GM12878 (cell line): Measurements from ENCODE around the gene NR3C1. TPM values are rescaled to one million over a fixed set of nuclear protein-coding genes. Genes with fewer than 3 reads are reported as not detected.
A peak's percentile ranks its signal among the peaks of the same experiment; 100 is the strongest.

Experiments used
- ATAC-seq: fragments of 200-7000 bp; cut with Tn5 transposase; 3 replicates; pipeline ENCODE4 v1.9.1; 2020; ENCODE audit warnings: mild to moderate bottlenecking, moderate library complexity
- BruUV-seq: library from RNA; stranded (reverse); fragments of 400-500 nt; replicated peaks from 2 replicates; lab custom pipeline; 2021; lab: Mats Ljungman, UMichigan
- CTCF ChIA-PET: fragments of 300-600 bp; sonication (Branson Sonifier 250); formaldehyde crosslinking; extraction: SDS; loops from one replicate; lab custom pipeline; 2021; ENCODE audit warnings: inconsistent platforms; lab: Yijun Ruan, JAX
- POLR2A ChIA-PET: fragments of 350-600 bp; formaldehyde crosslinking; extraction: SDS; loops from one replicate; lab custom pipeline; 2021; ENCODE audit warnings: inconsistent platforms; lab: Charles Lee
- RAD21 ChIA-PET: fragments of 300-600 bp; sonication (Branson Sonifier 250); formaldehyde crosslinking; loops from one replicate; lab custom pipeline; 2023; ENCODE audit warnings: antibody characterized with exemption; ENCODE audit not compliant: unreplicated experiment; lab: Charles Lee
- SMC1A ChIA-PET: fragments of 300-600 bp; sonication (Branson Sonifier 250); formaldehyde crosslinking; loops from one replicate; lab custom pipeline; 2023; ENCODE audit not compliant: unreplicated experiment, uncharacterized antibody; lab: Charles Lee
- DNase-seq: peaks from one replicate; pipeline ENCODE4 v3.0.0-alpha.2; 2011; ENCODE audit warnings: low read depth, low spot score
- FAIRE-seq: peaks from 3 replicates; lab custom pipeline; 2011; peaks lifted over from hg19 to GRCh38; lab: Jason Lieb, UNC
- H2AFZ ChIP-seq: 2 replicates; pipeline ENCODE4 v1.6.0; 2011; ENCODE audit warnings: low read depth, low read length, control low read depth; ENCODE audit not compliant: control insufficient read depth
- H3K27ac ChIP-seq: 2 replicates; pipeline ENCODE4 v1.5.1; 2011; ENCODE audit warnings: control low read depth; ENCODE audit not compliant: control insufficient read depth, insufficient read depth
- H3K27me3 ChIP-seq, 2 experiments: replicated peaks in 1 of 2; 2 replicates each; pipeline versions ENCODE4 v1.6.0 to v1.6.1; 2011; ENCODE audit warnings: low read length in 1 of 2; ENCODE audit not compliant: control insufficient read depth in 2 of 2, insufficient read depth in 2 of 2
- H3K36me3 ChIP-seq, 2 experiments: 2 replicates each; pipeline ENCODE4 v1.5.1; 2011; ENCODE audit warnings: low read length in 1 of 2; ENCODE audit not compliant: control insufficient read depth in 2 of 2, insufficient read depth in 2 of 2
- H3K4me1 ChIP-seq: 2 replicates; pipeline ENCODE4 v1.6.1; 2011; ENCODE audit warnings: mild to moderate bottlenecking, low read length, moderate library complexity, mixed read lengths; ENCODE audit not compliant: control insufficient read depth, insufficient read depth
- H3K4me2 ChIP-seq: 2 replicates; pipeline ENCODE4 v1.6.0; 2011; ENCODE audit warnings: control low read depth; ENCODE audit not compliant: control insufficient read depth, insufficient read depth
- H3K4me3 ChIP-seq: fragments of 200-600 bp; sonication (generic); 2 replicates; pipeline ENCODE4 v1.5.1; 2016
- H3K79me2 ChIP-seq: 2 replicates; pipeline ENCODE4 v1.6.0; 2011; ENCODE audit warnings: low read length; ENCODE audit not compliant: control insufficient read depth, insufficient read depth
- H3K9ac ChIP-seq: 2 replicates; pipeline ENCODE4 v1.8.0; 2011; ENCODE audit warnings: low read length, control low read depth, mixed read lengths; ENCODE audit not compliant: control insufficient read depth, insufficient read depth
- H3K9me3 ChIP-seq: replicated peaks from 3 replicates; pipeline ENCODE4 v1.5.1; 2011; ENCODE audit warnings: mild to moderate bottlenecking, low read length; ENCODE audit not compliant: control insufficient read depth, insufficient read depth
- H4K20me1 ChIP-seq: 2 replicates; pipeline ENCODE4 v1.6.0; 2011; ENCODE audit not compliant: control insufficient read depth, insufficient read depth
- ASH2L ChIP-seq: fragments of 300-600, 200-600 bp; sonication (generic); IDR thresholded peaks from 2 replicates; pipeline ENCODE4 v1.6.1; 2017; ENCODE audit warnings: low read depth, mild to moderate bottlenecking, borderline replicate concordance
- ATF7 ChIP-seq: fragments of 450-650 bp; IDR thresholded peaks from 2 replicates; pipeline ENCODE4 v1.6.1; 2016; ENCODE audit warnings: low read depth, mild to moderate bottlenecking
- BRCA1 ChIP-seq: IDR thresholded peaks from 2 replicates; pipeline ENCODE4 v1.6.1; 2011; ENCODE audit warnings: low read depth, low read length, improper control_type of control experiment
- CBFB ChIP-seq: IDR thresholded peaks from 2 replicates; pipeline ENCODE4 v1.6.1; 2016; ENCODE audit warnings: antibody characterized with exemption, low read depth
- CREB1 ChIP-seq: IDR thresholded peaks from 2 replicates; pipeline ENCODE4 v1.6.1; 2012; ENCODE audit warnings: low read depth, mild to moderate bottlenecking, inconsistent platforms
- CREM ChIP-seq: IDR thresholded peaks from 2 replicates; pipeline ENCODE4 v1.6.1; 2014; ENCODE audit warnings: antibody characterized with exemption, low read depth
- NBN ChIP-seq: fragments of 450-650 bp; IDR thresholded peaks from 2 replicates; pipeline ENCODE4 v1.6.1; 2016
- PML ChIP-seq: IDR thresholded peaks from 2 replicates; pipeline ENCODE4 v1.6.1; 2012; ENCODE audit warnings: low read length, inconsistent platforms
- RCOR1 ChIP-seq: conservative IDR thresholded peaks from 2 replicates; pipeline ENCODE4 v1.6.1; 2012; ENCODE audit warnings: low read depth, low read length, improper control_type of control experiment
- SIN3A ChIP-seq: IDR thresholded peaks from 2 replicates; pipeline ENCODE4 v1.6.1; 2012; ENCODE audit warnings: low read depth, low read length, improper control_type of control experiment
- SMAD5 ChIP-seq: IDR thresholded peaks from 2 replicates; pipeline ENCODE4 v1.6.1; 2016; ENCODE audit warnings: antibody characterized with exemption, low read depth
- SMARCA5 ChIP-seq: fragments of 450-650 bp; IDR thresholded peaks from 2 replicates; pipeline ENCODE4 v1.6.1; 2017; ENCODE audit warnings: mild to moderate bottlenecking
- SMC3 ChIP-seq: IDR thresholded peaks from 2 replicates; pipeline ENCODE4 v1.6.1; 2011; ENCODE audit warnings: low read length, improper control_type of control experiment, borderline replicate concordance
- STAT3 ChIP-seq: IDR thresholded peaks from 2 replicates; pipeline ENCODE4 v1.6.1; 2011; ENCODE audit warnings: low read depth, low read length, improper control_type of control experiment
- TARDBP ChIP-seq: IDR thresholded peaks from 2 replicates; pipeline ENCODE4 v1.6.1; 2016; ENCODE audit warnings: borderline replicate concordance
- USF1 ChIP-seq: IDR thresholded peaks from 2 replicates; pipeline ENCODE4 v1.6.1; 2011; ENCODE audit warnings: borderline replicate concordance, low read depth, mild to moderate bottlenecking, moderate library complexity, mixed read lengths, low read length; ENCODE audit not compliant: insufficient read depth; ENCODE audit errors: extremely low read length
- ZNF207 ChIP-seq: fragments of 450-650 bp; IDR thresholded peaks from 2 replicates; pipeline ENCODE4 v1.6.1; 2014; ENCODE audit warnings: antibody characterized with exemption, mild to moderate bottlenecking, borderline replicate concordance
- ZNF274 ChIP-seq: IDR thresholded peaks from one replicate; pipeline ENCODE4 v1.8.0; 2011; ENCODE audit not compliant: insufficient read length, insufficient read depth
- WGBS: methylation state at CpG from one replicate; pipeline ENCODE4 v1.1.6; 2016; ENCODE audit warnings: low lambda C conversion rate; ENCODE audit not compliant: insufficient replicate concordance, insufficient coverage; ENCODE audit errors: missing lambda C conversion rate; 5-methylcytosine and 5-hydroxymethylcytosine counted together
- in situ Hi-C: fragments of 300-500 bp; cut with MboI; formaldehyde crosslinking; loops from 9 replicates; pipeline ENCODE4 v1.14.3; 2018; ENCODE audit warnings: mixed read lengths
- intact Hi-C: fragments of 100-400 bp; cut with micrococcal nuclease; formaldehyde crosslinking; loops from one replicate; pipeline ENCODE4 v1.14.2; 2022; ENCODE audit not compliant: unreplicated experiment
- polyA plus RNA-seq, 11 experiments: library from polyadenylated mRNA; depleted of rRNA in 4 of 11; unstranded in 6 of 11; stranded (reverse) in 5 of 11; fragments of >200 nt; fragmentation: Nextera tagmentation in 4 of 11; fragmentation: Illumina TruSeq in 1 of 11; extraction: Ambion mirVana in 4 of 11; extraction: Trizol in 1 of 11; gene quantifications; 1 replicate in 1 of 11; 2 replicates in 10 of 11; pipeline versions ENCODE4 v1.2.1 to v1.2.3, GENCODE V29; 2011 to 2016; ENCODE audit warnings: inconsistent platforms in 2 of 11, missing spikeins in 2 of 11, low read depth in 1 of 11
- total RNA-seq, 4 experiments: library from RNA; depleted of rRNA in 3 of 4; stranded (reverse); fragments of >200 nt in 3 of 4; fragmentation: Illumina TruSeq in 1 of 4; extraction: Trizol in 1 of 4; gene quantifications; 2 replicates each; pipeline versions ENCODE4 v1.2.1 to v1.2.3, GENCODE V29; 2013 to 2021
- TF ChIP-seq, protein P1 (sequence below): fragments of 450-650 bp; IDR thresholded peaks from 2 replicates; pipeline ENCODE4 v1.6.1; 2017; ENCODE audit warnings: mild to moderate bottlenecking, moderate library complexity

The NR3C1 gene
- total and polyA plus RNA-seq, 10 of the 15 experiments (the other 5 are each of a cell fraction or from before 2014, with no cell fraction given): 49.7 to 141 (median 109) TPM

- Histone ChIP-seq H3K4me2 (no peak overlapping the region), H3K4me3 (no peak overlapping the region), H4K20me1 (no peaks in the 10 kb centered on the region), H2AFZ (no peak overlapping the region), H3K4me1 (no peaks in the 10 kb centered on the region), H3K27ac (no peak overlapping the region), H3K36me3 (peaks cover 6 to 23% of the 10 kb centered on the region in 2 experiments), H3K9me3 (peaks cover 4% of the 10 kb centered on the region; the same call in 2 of the 3 replicates), H3K27me3 (no peaks in the 10 kb centered on the region), H3K79me2 (peaks cover 2% of the 10 kb centered on the region), H3K9ac (no peak overlapping the region)
- SMC1A ChIA-PET: interaction anchor here (1.0 to 8.9 kb wide), 8 partner anchors 9 to 582 kb away, joined by 3 to 83 read pairs (median 6); no protein-coding TSS in a partner anchor
- CTCF ChIA-PET: interaction anchor here (0.6 to 2.0 kb wide), 3 partner anchors 14 to 785 kb away, joined by 4 to 7 read pairs (median 5); no protein-coding TSS in a partner anchor
- TF ChIP-seq SMARCA5 (no peak), CBFB (no peak), PML (no peak), CREB1 (no peak), SIN3A (no peak), ATF7 (no peak), BRCA1 (no peak), ZNF207 (no peak), ZNF274 (no peak), STAT3 (no peak), TARDBP (no peak), NBN (no peak), SMAD5 (no peak), USF1 (no peak), ASH2L (no peak), CREM (no peak), SMC3 (no peak), RCOR1 (no peak)
- TF ChIP-seq, protein P1, sequence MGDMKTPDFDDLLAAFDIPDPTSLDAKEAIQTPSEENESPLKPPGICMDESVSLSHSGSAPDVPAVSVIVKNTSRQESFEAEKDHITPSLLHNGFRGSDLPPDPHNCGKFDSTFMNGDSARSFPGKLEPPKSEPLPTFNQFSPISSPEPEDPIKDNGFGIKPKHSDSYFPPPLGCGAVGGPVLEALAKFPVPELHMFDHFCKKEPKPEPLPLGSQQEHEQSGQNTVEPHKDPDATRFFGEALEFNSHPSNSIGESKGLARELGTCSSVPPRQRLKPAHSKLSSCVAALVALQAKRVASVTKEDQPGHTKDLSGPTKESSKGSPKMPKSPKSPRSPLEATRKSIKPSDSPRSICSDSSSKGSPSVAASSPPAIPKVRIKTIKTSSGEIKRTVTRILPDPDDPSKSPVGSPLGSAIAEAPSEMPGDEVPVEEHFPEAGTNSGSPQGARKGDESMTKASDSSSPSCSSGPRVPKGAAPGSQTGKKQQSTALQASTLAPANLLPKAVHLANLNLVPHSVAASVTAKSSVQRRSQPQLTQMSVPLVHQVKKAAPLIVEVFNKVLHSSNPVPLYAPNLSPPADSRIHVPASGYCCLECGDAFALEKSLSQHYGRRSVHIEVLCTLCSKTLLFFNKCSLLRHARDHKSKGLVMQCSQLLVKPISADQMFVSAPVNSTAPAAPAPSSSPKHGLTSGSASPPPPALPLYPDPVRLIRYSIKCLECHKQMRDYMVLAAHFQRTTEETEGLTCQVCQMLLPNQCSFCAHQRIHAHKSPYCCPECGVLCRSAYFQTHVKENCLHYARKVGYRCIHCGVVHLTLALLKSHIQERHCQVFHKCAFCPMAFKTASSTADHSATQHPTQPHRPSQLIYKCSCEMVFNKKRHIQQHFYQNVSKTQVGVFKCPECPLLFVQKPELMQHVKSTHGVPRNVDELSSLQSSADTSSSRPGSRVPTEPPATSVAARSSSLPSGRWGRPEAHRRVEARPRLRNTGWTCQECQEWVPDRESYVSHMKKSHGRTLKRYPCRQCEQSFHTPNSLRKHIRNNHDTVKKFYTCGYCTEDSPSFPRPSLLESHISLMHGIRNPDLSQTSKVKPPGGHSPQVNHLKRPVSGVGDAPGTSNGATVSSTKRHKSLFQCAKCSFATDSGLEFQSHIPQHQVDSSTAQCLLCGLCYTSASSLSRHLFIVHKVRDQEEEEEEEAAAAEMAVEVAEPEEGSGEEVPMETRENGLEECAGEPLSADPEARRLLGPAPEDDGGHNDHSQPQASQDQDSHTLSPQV: no peak
- no TSS peak for BruUV-seq
- DNase-seq: no peak
- in situ Hi-C loops (no loop called here), intact Hi-C loops (no loop called here)
- 88% methylated on average over 2 of the region's 2 CpGs for WGBS
- ATAC-seq: peak; percentile 22; the same call in 2 of the 3 replicates
- RAD21 ChIA-PET: interaction anchor here (1.1 to 1.4 kb wide), 3 partner anchors 23 to 114 kb away, joined by 3 read pairs; no protein-coding TSS in a partner anchor
- POLR2A ChIA-PET: interaction anchor here (0.9 kb wide), 2 partner anchors 9 to 47 kb away, joined by 3 to 4 read pairs; no protein-coding TSS in a partner anchor
- no peak for FAIRE-seq
These were observed 123.8 kb downstream of the NR3C1 start for GRCh38 chr5:143279698-143280097.
